Small intestine (tissue), 7 donors: ENCODE results near the gene HBQ1. TPM values are rescaled to one million over a fixed set of nuclear protein-coding genes. Genes with fewer than 3 reads are reported as not detected.
"Not testable (repeated sequence)": the region's sequence is repeated elsewhere in the genome, so short reads cannot be mapped to it uniquely, and the experiment has no call there.

ENCODE experiments used
- DNase-seq, 2 donors: peaks; one replicate each; pipeline versions ENCODE4 v3.0.0 to v3.0.0-alpha.2; 2013
- FAIRE-seq: peaks from 2 replicates; lab custom pipeline; 2012; peaks lifted over from hg19 to GRCh38; lab: Jason Lieb, UNC
- H3K27ac ChIP-seq, 3 donors: one replicate each; pipeline ENCODE4 v1.5.1; 2013; ENCODE audit warnings: low read length in 2 of 3, mild to moderate bottlenecking in 2 of 3, control low read depth in 1 of 3, inconsistent platforms in 1 of 3, low read depth in 1 of 3, moderate library complexity in 1 of 3
- H3K27me3 ChIP-seq, 3 donors: one replicate each; pipeline ENCODE4 v1.6.1; 2013; ENCODE audit warnings: low read length in 3 of 3, inconsistent platforms in 1 of 3; ENCODE audit not compliant: control insufficient read depth in 3 of 3, insufficient read depth in 3 of 3
- H3K36me3 ChIP-seq, 3 donors: one replicate each; pipeline ENCODE4 v1.6.1; 2013; ENCODE audit warnings: low read length in 3 of 3, inconsistent platforms in 1 of 3, low read depth in 1 of 3, mild to moderate bottlenecking in 1 of 3, moderate library complexity in 1 of 3; ENCODE audit not compliant: control insufficient read depth in 3 of 3, insufficient read depth in 2 of 3
- H3K4me1 ChIP-seq, 3 donors: one replicate each; pipeline ENCODE4 v1.6.1; 2013; ENCODE audit warnings: low read length in 2 of 3, inconsistent platforms in 1 of 3, low read depth in 1 of 3, mild to moderate bottlenecking in 1 of 3, moderate library complexity in 1 of 3; ENCODE audit not compliant: control insufficient read depth in 3 of 3, insufficient read depth in 2 of 3
- H3K4me3 ChIP-seq, 3 donors: one replicate each; pipeline ENCODE4 v1.5.1; 2013; ENCODE audit warnings: low read length in 3 of 3, control low read depth in 1 of 3, inconsistent platforms in 1 of 3, low read depth in 1 of 3, mild to moderate bottlenecking in 1 of 3, moderate library complexity in 1 of 3
- H3K9me3 ChIP-seq, 2 donors: one replicate each; pipeline ENCODE4 v1.6.1; 2013; ENCODE audit warnings: low read depth in 1 of 2, low read length in 1 of 2; ENCODE audit not compliant: control insufficient read depth in 2 of 2, insufficient read depth in 1 of 2
- WGBS, 3 donors: extraction: QIAGEN DNeasy Blood & Tissue Kit; methylation state at CpG; one replicate each; pipeline ENCODE4 v1.1.7; 2013; 5-methylcytosine and 5-hydroxymethylcytosine counted together
- polyA plus RNA-seq, 4 donors: library from polyadenylated mRNA; stranded (reverse) in 3 of 4; unstranded in 1 of 4; fragments of 200-250 nt in 3 of 4; fragments of 120-200 nt in 1 of 4; gene quantifications; one replicate each; pipeline versions ENCODE4 v1.2.1 to v1.2.3, GENCODE V29; 2013
- donor health status: healthy with polysubstance abuse.
- donor health status: control.
- donor health status: control.
- donor health status: Bipolar disorder and iron deficiency.
- donor health status: healthy.

HBQ1 gene
- polyA plus RNA-seq, 4 donors: 0.43 TPM; not detected in 3

- H3K36me3 ChIP-seq, H3K9me3 ChIP-seq, DNase-seq, H3K27ac ChIP-seq, FAIRE-seq, H3K4me1 ChIP-seq: not testable (repeated sequence)
- H3K4me3 ChIP-seq: peak within 1 kb of the TSS in 1 of 3 donors; percentile 7
- H3K27me3 ChIP-seq: peaks cover 10 to 60% (median 20%) of the 10 kb centered on the region in 3 donors
- WGBS, 3 donors: 0 to 5% (median 5%) methylated on average over 17 to 41 of the region's 88 CpGs
Measured at GRCh38 chr16:176477-177382, 3.5 kb upstream of the HBQ1 start, which contains the start of gene HBA1. HBA1 (plus strand) TSS chr16:176680; CDS start chr16:176717, 37 bp downstream.

- Histone ChIP-seq H3K4me1 (peaks cover 0 to 10% (median 2%) of the 10 kb centered on the region in 3 donors), H3K4me3 (no peak overlapping the region), H3K36me3 (no peaks in the 10 kb centered on the region), H3K27me3 (peaks cover 10 to 59% (median 20%) of the 10 kb centered on the region in 3 donors), H3K9me3 (peaks cover 0 to 4% of the 10 kb centered on the region in 2 donors), H3K27ac (no peak overlapping the region)
- DNase-seq (no peak), FAIRE-seq (no peak)
- WGBS, 3 donors: 4 to 13% (median 8%) methylated on average over 12 to 13 of the region's 13 CpGs
Measured at GRCh38 chr16:177394-177822, 2.9 kb upstream of the HBQ1 start.

- Histone ChIP-seq H3K36me3 (peaks cover 0 to 4% (median 0%) of the 10 kb centered on the region in 3 donors), H3K4me1 (peaks cover 0 to 10% (median 2%) of the 10 kb centered on the region in 3 donors), H3K9me3 (peaks cover 0 to 4% of the 10 kb centered on the region in 2 donors), H3K27ac (no peak overlapping the region), H3K27me3 (peaks cover 10 to 59% (median 20%) of the 10 kb centered on the region in 3 donors), H3K4me3 (no peak overlapping the region)
- 42 to 55% (median 45%) methylated on average over 11 of the region's 11 CpGs for WGBS, 3 donors
- DNase-seq: no peak
- FAIRE-seq: no peak
Measured at GRCh38 chr16:177981-178667, 2.1 kb upstream of the HBQ1 start.

- H3K27me3 ChIP-seq: peaks cover 10 to 55% (median 19%) of the 10 kb centered on the region in 3 donors
- no peak overlapping the region for H3K27ac ChIP-seq
- 66 to 87% (median 76%) methylated on average over 11 of the region's 11 CpGs for whole genome bisulfite sequencing, 3 donors
- no peak for DNase-seq
- FAIRE-seq: no peak
- peaks cover 0 to 10% (median 2%) of the 10 kb centered on the region in 3 donors for H3K4me1 ChIP-seq
- no peak overlapping the region for H3K4me3 ChIP-seq
- peaks cover 0 to 4% of the 10 kb centered on the region in 2 donors for H3K9me3 ChIP-seq
- H3K36me3 ChIP-seq: peaks cover 0 to 4% (median 0%) of the 10 kb centered on the region in 3 donors
Measured at GRCh38 chr16:178668-179015, 1.6 kb upstream of the HBQ1 start.

- FAIRE-seq: no peak
- whole genome bisulfite sequencing, 3 donors: 69 to 74% (median 73%) methylated on average over 17 of the region's 17 CpGs
- peaks cover 10 to 51% (median 19%) of the 10 kb centered on the region in 3 donors for H3K27me3 ChIP-seq
Measured at GRCh38 chr16:179211-180092, 807 bp upstream of the HBQ1 start.

GRCh38 chr16:180681-181564 is 664 bp downstream of the HBQ1 start:
- DNase-seq: peak; percentile 59 to 85
- H3K27ac ChIP-seq: no peak overlapping the region
- H3K9me3 ChIP-seq: peaks cover 0 to 4% of the 10 kb centered on the region in 2 donors
- H3K36me3 ChIP-seq: peaks cover 0 to 12% (median 0%) of the 10 kb centered on the region in 3 donors
- H3K27me3 ChIP-seq: peaks cover 10 to 37% (median 11%) of the 10 kb centered on the region in 3 donors
- no peak for FAIRE-seq
- WGBS, 3 donors: 0 to 3% (median 2%) methylated on average over 54 to 89 of the region's 89 CpGs
- peak overlapping the region in 1 of 3 donors; percentile 31 for H3K4me3 ChIP-seq
- peaks cover 0 to 10% (median 2%) of the 10 kb centered on the region in 3 donors for H3K4me1 ChIP-seq

More at GRCh38 chr16:179211-180092, 807 bp upstream of the HBQ1 start:
- H3K36me3 ChIP-seq: peaks cover 0 to 4% (median 0%) of the 10 kb centered on the region in 3 donors
- no peak for DNase-seq
- H3K4me1 ChIP-seq: peaks cover 0 to 10% (median 2%) of the 10 kb centered on the region in 3 donors
- H3K27ac ChIP-seq: no peak overlapping the region
- H3K9me3 ChIP-seq: peaks cover 0 to 4% of the 10 kb centered on the region in 2 donors
- no peak overlapping the region for H3K4me3 ChIP-seq

GRCh38 chr16:181565-182021 is 1.3 kb downstream of the HBQ1 start:
- DNase-seq: no peak

More at GRCh38 chr16:181565-182021, 1.3 kb downstream of the HBQ1 start:
- Histone ChIP-seq H3K9me3 (peaks cover 0 to 4% of the 10 kb centered on the region in 2 donors), H3K4me1 (peaks cover 0 to 10% (median 2%) of the 10 kb centered on the region in 3 donors), H3K36me3 (peaks cover 0 to 12% (median 0%) of the 10 kb centered on the region in 3 donors), H3K4me3 (no peak overlapping the region), H3K27me3 (peaks cover 10 to 36% (median 11%) of the 10 kb centered on the region in 3 donors), H3K27ac (no peak overlapping the region)
- no peak for FAIRE-seq
- WGBS, 3 donors: 4 to 8% (median 5%) methylated on average over 20 to 22 of the region's 22 CpGs
